Type B pancreatic cell (in vitro differentiated cells): ENCODE data around the gene BPIFB2. TPM values are rescaled to one million over a fixed set of nuclear protein-coding genes. Genes with fewer than 3 reads are reported as not detected.

Experiments used
- DNase-seq: peaks from one replicate; pipeline ENCODE4 v3.0.0; 2021; ENCODE audit warnings: mixed read lengths; ENCODE audit not compliant: unreplicated experiment; ENCODE audit errors: extremely low spot score
- H3K27ac Mint-ChIP-seq: 2 replicates; pipeline ENCODE4 v1.8.0; 2021; ENCODE audit warnings: mild to moderate bottlenecking, mixed read lengths
- H3K27me3 Mint-ChIP-seq: 2 replicates; pipeline ENCODE4 v1.8.0; 2021; ENCODE audit warnings: mixed read lengths
- H3K36me3 Mint-ChIP-seq: 2 replicates; pipeline ENCODE4 v1.8.0; 2021; ENCODE audit warnings: mixed read lengths
- H3K4me1 Mint-ChIP-seq: one replicate; pipeline ENCODE4 v1.8.0; 2021; ENCODE audit warnings: mixed read lengths; ENCODE audit not compliant: unreplicated experiment
- H3K4me3 Mint-ChIP-seq: 2 replicates; pipeline ENCODE4 v1.8.0; 2021; ENCODE audit warnings: mild to moderate bottlenecking, mixed read lengths
- H3K9me3 Mint-ChIP-seq: 2 replicates; pipeline ENCODE4 v1.8.0; 2021; ENCODE audit warnings: mixed read lengths
- total RNA-seq: library from RNA; stranded (reverse); gene quantifications from 2 replicates; pipeline ENCODE4 v1.2.1, GENCODE V29; 2021; ENCODE audit warnings: low replicate concordance
- TF ChIP-seq, protein P1 (sequence below): fragments of 200-600 bp; sonication (generic); conservative IDR thresholded peaks from 2 replicates; pipeline ENCODE4 v1.5.0; 2021; ENCODE audit warnings: antibody characterized with exemption, mild to moderate bottlenecking

BPIFB2 gene
- total RNA-seq, 1 donor from 2014 or later: 0.22 TPM

DNA sequence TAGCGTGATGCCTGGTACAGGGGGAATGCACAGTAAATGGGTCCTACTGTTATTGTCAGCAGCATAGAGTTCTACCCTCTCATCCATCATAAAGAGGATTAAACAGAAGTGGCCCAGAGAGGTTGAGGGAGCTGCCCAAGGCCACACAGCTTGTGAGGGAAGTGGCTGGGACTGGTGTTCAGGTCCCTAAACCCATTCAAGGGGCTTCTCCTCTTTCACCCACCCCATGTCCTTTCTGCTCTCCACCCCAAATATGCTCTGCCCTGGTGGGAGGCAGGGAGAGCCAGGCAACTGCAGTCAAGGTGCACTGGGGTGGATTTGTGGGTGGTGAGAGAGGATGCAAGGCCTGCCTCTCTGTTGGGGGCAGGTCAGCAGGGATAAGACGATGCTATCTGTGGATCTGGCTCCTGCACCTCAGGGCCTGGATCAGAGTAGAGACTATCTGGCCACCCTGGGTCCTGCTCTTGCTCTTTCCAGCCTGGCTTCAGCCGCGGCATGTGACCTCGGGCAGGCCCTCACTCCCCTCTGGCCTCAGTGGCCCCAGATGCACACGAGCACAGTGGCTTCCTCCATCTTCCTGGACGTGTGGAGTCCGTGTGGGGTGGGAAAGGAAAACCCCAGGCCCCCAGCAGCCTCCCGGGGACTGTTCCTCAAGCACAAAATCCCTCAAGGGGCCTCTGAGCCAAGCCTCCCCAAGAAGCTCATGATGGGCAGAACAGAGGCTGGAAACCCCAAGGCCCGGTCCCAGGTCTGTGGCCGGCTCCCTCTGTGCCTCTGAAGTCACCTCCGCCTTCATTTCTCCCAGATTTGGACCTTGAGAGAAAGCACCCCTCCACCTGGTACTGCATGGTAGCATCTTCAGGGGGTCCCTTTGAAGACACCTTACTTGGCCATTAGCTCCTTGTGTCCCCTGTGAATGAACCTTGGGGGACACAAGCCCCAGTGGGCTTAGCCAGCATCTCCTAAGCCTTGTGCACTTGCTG, 20.6 kb downstream of the BPIFB2 start:
- peaks cover 15% of the 10 kb centered on the region for H3K27me3 Mint-ChIP-seq
- no peaks in the 10 kb centered on the region for H3K4me1 Mint-ChIP-seq
- TF ChIP-seq, protein P1, sequence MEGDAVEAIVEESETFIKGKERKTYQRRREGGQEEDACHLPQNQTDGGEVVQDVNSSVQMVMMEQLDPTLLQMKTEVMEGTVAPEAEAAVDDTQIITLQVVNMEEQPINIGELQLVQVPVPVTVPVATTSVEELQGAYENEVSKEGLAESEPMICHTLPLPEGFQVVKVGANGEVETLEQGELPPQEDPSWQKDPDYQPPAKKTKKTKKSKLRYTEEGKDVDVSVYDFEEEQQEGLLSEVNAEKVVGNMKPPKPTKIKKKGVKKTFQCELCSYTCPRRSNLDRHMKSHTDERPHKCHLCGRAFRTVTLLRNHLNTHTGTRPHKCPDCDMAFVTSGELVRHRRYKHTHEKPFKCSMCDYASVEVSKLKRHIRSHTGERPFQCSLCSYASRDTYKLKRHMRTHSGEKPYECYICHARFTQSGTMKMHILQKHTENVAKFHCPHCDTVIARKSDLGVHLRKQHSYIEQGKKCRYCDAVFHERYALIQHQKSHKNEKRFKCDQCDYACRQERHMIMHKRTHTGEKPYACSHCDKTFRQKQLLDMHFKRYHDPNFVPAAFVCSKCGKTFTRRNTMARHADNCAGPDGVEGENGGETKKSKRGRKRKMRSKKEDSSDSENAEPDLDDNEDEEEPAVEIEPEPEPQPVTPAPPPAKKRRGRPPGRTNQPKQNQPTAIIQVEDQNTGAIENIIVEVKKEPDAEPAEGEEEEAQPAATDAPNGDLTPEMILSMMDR: no peak
- no peak overlapping the region for H3K4me3 Mint-ChIP-seq
- H3K27ac Mint-ChIP-seq: no peak overlapping the region
- no peak for DNase-seq
- peaks cover under 1% of the 10 kb centered on the region for H3K9me3 Mint-ChIP-seq
- no peaks in the 10 kb centered on the region for H3K36me3 Mint-ChIP-seq

DNA sequence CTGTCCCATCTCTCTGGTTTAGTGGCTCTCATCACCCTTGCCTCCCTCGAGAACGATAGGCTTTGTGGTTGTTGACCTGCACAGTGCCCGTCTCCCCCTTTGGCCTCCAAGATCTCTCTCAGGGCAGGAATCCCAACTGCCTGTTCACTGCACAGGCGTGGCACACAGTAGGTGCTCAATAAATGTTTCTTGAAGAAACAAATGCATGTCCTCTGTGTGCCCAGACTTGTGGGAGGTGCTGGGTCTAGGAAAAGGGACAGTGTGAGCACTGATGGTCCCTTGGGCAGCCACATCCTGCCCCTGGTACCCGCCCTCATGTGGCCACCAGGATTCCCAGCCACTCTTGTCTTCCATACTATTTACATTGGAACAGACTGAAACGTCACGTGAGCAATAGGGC, 21.4 kb downstream of the BPIFB2 start:
- no peaks in the 10 kb centered on the region for H3K36me3 Mint-ChIP-seq
- H3K4me1 Mint-ChIP-seq: no peaks in the 10 kb centered on the region
- no peak overlapping the region for H3K4me3 Mint-ChIP-seq
- H3K27me3 Mint-ChIP-seq: peaks cover 19% of the 10 kb centered on the region
- DNase-seq: no peak
- TF ChIP-seq, protein P1: no peak
- no peak overlapping the region for H3K27ac Mint-ChIP-seq
- H3K9me3 Mint-ChIP-seq: peaks cover 4% of the 10 kb centered on the region

DNA sequence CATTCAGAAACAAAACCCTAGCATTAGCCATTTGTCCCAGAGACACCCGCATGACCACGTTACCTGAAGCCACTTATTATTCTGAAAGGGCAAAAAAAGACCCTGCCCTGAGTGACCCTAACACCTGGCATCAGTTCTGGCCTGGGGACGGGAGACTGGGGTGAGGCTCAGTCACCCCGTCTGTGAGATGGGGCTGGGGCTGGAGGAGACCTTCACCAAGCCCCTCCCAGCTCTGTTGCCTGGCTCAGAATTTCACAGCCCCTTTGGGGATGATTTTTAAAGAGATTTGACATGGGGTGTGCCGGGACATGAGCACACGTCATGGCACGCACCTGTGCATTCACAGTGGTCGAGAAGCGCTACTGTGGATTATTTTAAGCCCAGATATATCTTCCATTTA, 22.6 kb downstream of the BPIFB2 start:
- Mint-ChIP-seq H3K9me3 (peaks cover 4% of the 10 kb centered on the region), H3K27ac (no peak overlapping the region), H3K4me1 (no peaks in the 10 kb centered on the region), H3K27me3 (peaks cover 23% of the 10 kb centered on the region), H3K36me3 (no peaks in the 10 kb centered on the region), H3K4me3 (no peak overlapping the region)
- no peak for DNase-seq
- TF ChIP-seq, protein P1: no peak

DNA sequence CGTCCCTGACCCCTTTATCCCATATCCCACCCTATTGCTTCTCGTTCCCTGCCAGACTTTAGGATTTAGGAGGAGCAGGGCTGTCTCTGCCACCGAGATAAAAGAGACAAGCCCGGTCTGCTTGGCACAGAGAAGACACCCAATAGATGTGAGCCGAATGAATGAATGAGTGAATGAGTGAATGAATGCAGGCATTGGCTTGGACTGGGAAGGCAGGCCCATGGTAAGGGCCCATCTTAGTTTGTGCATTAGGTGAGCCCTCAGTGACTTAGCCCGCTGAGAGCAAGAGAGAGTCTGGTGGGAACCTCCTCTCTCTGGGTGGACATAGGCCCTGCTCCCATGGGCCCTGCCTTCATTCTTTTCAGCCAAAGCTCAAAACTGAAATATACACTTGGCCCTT, 23.1 kb downstream of the BPIFB2 start:
- TF ChIP-seq, protein P1: no peak
- Mint-ChIP-seq H3K27me3 (peaks cover 25% of the 10 kb centered on the region), H3K4me3 (no peak overlapping the region), H3K9me3 (peaks cover 4% of the 10 kb centered on the region), H3K4me1 (no peaks in the 10 kb centered on the region), H3K27ac (no peak overlapping the region), H3K36me3 (no peaks in the 10 kb centered on the region)
- no peak for DNase-seq

GRCh38 chr20:33031531-33031930, 24.0 kb downstream of the BPIFB2 start, which contains the start of gene BPIFB6:
Gene BPIFB6, plus strand, starts transcription at chr20:33031648. Its CDS starts 0 bp downstream, at chr20:33031648.
- Mint-ChIP-seq H3K9me3 (peaks cover 4% of the 10 kb centered on the region), H3K27me3 (peaks cover 29% of the 10 kb centered on the region), H3K27ac (no peak within 1 kb of the TSS), H3K4me3 (no peak within 1 kb of the TSS), H3K36me3 (no peaks in the 10 kb centered on the region), H3K4me1 (no peaks in the 10 kb centered on the region)
- TF ChIP-seq, protein P1: no peak
- DNase-seq: no peak
